Activated CD8-positive, alpha-beta memory T cell treated with anti-CD3 and anti-CD28 coated beads, Interleukin-2, amount 50 U/mL, for 48 hours (primary cell): Measurements from ENCODE around the gene PTRH1.
"Not testable (repeated sequence)": the region's sequence is repeated elsewhere in the genome, so short reads cannot be mapped to it uniquely, and the experiment has no call there.

Experiments
- DNase-seq: peaks from one replicate; pipeline ENCODE4 v3.0.0-alpha.2; 2020

Gene PTRH1

GRCh38 chr9:127715470-127716337, at the start of gene PTRH1, which contains the start of gene TTC16:
Gene PTRH1, minus strand, starts transcription at chr9:127715663. Its CDS starts 24 bp downstream, at chr9:127715639.
Gene TTC16, plus strand, starts transcription at chr9:127716079. Its CDS starts 67 bp downstream, at chr9:127716146.
- DNase-seq, result peak; percentile 99

GRCh38 chr9:127763918-127764384, 48.5 kb upstream of the PTRH1 start:
- no peak for DNase-seq

- no peak for DNase-seq
These were observed 46.7 kb upstream of the PTRH1 start for GRCh38 chr9:127762111-127762676.

- no peak for DNase-seq
These were observed 46.1 kb upstream of the PTRH1 start for GRCh38 chr9:127761491-127761956.

GRCh38 chr9:127761061-127761460, 45.6 kb upstream of the PTRH1 start:
- no peak for DNase-seq

GRCh38 chr9:127758843-127759242, 43.4 kb upstream of the PTRH1 start:
- no peak for DNase-seq

- not testable (repeated sequence) for DNase-seq
These were observed 41.3 kb upstream of the PTRH1 start for GRCh38 chr9:127756776-127757175.

- no peak for DNase-seq
These were observed 40.8 kb upstream of the PTRH1 start for GRCh38 chr9:127756233-127756632.

GRCh38 chr9:127755061-127756060, 39.9 kb upstream of the PTRH1 start:
- DNase-seq, result no peak

GRCh38 chr9:127754099-127755060, 38.9 kb upstream of the PTRH1 start:
- DNase-seq, result no peak

GRCh38 chr9:127753622-127754021, 38.2 kb upstream of the PTRH1 start:
- DNase-seq, result no peak

- DNase-seq, result no peak
These were observed 37.7 kb upstream of the PTRH1 start for GRCh38 chr9:127753148-127753547.

GRCh38 chr9:127751269-127752054, 36.0 kb upstream of the PTRH1 start:
- DNase-seq, result no peak

GRCh38 chr9:127749090-127749787, 33.8 kb upstream of the PTRH1 start:
- DNase-seq, result no peak

GRCh38 chr9:127746959-127747569, 31.6 kb upstream of the PTRH1 start:
- DNase-seq, result no peak

- no peak for DNase-seq
These were observed 29.1 kb upstream of the PTRH1 start for GRCh38 chr9:127744398-127745110.

GRCh38 chr9:127742435-127743088, 27.1 kb upstream of the PTRH1 start:
- no peak for DNase-seq

GRCh38 chr9:127741831-127742434, 26.5 kb upstream of the PTRH1 start:
- DNase-seq, result no peak
